Measurements from ENCODE around the gene ESYT3.

Gene ESYT3, protein sequence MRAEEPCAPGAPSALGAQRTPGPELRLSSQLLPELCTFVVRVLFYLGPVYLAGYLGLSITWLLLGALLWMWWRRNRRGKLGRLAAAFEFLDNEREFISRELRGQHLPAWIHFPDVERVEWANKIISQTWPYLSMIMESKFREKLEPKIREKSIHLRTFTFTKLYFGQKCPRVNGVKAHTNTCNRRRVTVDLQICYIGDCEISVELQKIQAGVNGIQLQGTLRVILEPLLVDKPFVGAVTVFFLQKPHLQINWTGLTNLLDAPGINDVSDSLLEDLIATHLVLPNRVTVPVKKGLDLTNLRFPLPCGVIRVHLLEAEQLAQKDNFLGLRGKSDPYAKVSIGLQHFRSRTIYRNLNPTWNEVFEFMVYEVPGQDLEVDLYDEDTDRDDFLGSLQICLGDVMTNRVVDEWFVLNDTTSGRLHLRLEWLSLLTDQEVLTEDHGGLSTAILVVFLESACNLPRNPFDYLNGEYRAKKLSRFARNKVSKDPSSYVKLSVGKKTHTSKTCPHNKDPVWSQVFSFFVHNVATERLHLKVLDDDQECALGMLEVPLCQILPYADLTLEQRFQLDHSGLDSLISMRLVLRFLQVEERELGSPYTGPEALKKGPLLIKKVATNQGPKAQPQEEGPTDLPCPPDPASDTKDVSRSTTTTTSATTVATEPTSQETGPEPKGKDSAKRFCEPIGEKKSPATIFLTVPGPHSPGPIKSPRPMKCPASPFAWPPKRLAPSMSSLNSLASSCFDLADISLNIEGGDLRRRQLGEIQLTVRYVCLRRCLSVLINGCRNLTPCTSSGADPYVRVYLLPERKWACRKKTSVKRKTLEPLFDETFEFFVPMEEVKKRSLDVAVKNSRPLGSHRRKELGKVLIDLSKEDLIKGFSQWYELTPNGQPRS

DNA sequence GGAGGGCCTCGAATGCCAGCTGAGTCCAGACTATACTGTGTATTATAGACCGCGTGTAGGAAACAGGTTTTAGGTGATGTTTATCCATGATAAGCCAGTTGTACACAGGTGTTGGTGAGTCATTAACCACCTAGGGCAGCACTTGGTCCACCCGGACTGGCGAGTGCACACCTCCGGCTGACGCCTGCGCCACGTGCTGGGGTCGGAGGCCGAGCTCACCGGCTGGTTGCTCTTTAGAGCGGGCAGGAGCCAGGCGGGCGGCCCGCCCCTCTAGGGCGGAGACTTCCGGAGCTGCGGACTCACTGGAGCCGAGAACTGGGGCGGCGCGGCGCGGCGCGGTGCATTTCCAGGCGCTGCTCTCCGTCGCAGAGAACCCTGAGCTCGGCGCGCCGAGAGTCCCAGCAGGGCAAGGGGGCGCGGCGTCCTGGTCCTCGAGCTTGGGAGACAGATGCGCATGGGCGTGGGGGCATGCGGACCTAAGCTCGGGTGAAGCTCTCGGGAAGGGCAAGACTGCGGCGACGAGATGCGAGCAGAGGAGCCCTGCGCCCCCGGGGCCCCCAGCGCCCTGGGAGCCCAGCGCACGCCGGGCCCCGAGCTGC, at the start of gene ESYT3:
TSS of gene ESYT3 (plus strand) at position 341 of the 599 bp plus-strand sequence. CDS start at position 524, 183 bp downstream.
- peak; percentile 84 for DNase-seq

DNA sequence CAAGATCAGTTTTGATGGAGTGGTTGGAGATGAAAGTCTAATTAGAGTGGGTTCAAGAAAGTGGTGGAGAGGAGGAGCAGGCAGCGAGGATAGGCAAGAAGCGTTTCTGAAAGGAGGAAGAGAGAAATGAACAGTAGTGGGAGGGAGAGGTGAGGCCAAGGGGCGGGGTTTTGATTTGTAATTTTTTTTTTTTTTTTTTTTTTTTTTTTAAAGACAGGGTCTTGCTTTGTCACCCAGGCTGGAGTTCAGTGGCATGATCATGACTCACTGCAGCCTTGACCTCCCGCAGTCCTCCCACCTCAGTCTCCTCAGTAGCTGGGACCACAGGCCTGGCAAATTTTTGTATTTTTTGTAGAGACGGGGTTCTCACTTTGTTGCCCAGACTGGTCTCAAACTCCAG, 49.4 kb upstream of the ESYT3 start:
- DNase-seq, result no peak

DNA sequence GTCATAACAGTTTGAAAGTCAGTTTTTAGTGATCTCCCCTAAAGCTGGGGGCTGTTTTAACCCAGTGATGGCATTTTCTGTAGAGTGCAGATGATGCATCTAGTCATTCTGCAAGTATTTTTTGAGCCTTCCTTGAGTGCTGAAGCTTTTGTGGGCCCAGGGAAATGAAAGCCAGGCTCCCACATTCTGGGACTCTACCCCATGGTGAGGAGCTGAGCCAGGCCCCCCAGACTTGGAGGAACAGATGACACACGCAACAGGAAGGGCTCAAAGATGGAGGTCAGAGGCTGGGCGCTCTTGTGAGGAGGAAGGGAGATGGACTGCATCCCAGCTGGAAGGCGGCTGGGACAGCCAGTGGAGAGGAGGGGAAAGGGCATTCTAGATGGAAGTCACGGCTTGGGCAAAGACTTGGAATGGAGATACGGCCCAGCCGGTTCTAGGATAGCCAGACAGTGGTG, 45.2 kb upstream of the ESYT3 start:
- DNase-seq, result no peak

DNA sequence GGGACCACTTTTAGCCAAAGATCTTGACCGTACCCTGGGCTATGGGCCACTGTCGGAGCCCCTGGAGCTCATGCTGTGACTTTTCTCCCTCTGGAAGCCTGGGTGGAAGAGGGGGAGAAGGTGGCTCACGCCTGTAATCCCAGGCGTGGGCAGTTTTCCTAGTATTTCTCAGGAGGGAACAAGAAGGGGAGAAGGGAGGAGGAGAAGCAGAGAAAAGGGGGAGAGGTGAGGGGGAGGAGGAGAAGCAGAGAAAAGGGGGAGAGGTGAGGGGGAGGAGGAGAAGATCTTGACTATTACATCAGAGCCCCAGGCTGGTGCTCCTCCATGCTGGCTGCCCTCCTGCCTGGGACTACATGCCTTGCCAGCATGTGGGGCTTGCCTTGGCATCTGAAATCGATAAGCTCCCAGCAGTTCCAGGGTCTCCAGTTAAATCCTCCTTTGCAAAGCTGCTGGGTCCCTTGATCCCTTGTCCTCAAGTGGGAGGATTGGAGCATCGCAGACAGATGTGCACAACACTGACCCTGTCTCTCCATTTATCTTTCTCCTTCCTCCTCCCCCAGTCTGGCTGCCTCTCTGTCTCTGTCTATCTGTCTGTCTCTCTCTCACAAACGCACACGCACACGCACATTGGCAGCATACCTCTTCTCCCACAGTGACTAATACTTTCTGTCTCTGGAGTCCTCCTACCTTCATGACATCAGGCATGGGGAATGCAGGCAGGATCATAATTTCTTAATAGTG, 44.4 kb upstream of the ESYT3 start:
- peak; percentile 67 for DNase-seq

DNA sequence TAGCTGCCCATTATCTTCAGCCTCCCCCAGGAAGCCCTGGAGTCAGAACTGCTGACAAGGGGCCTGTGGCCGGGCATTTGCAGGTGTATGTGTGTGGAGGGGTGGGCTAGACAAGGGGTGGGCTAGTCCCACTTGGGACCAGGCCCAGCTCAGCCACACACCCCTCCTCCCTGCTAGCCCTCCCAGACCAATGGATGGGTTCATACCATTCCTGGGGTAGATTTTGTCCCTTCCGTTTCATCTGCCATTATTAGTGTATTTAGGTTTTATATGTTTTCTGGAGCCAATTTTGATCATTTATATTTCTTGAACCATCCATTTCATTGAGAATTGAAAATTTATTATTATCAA, 43.9 kb upstream of the ESYT3 start:
- no peak for DNase-seq

DNA sequence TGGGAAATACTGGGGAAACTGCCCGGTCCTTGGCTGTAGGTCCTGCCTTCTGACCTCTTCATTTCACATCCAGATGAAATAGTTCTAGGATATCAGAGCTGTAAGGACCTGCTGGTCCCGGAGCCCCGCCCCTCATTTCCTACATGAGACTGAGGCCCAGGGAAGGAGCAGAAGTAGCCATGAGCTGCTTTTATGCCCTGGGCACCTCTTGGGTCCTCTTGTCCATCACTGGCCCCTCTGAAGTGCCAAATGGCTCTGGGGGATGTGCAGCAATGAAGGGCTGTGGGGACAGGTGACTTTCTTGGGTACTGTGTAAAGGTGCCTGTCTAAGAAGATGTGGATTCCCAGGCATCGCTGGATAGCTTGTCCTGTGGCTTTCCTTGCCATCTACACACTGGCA, 40.3 kb upstream of the ESYT3 start:
- no peak for DNase-seq

DNA sequence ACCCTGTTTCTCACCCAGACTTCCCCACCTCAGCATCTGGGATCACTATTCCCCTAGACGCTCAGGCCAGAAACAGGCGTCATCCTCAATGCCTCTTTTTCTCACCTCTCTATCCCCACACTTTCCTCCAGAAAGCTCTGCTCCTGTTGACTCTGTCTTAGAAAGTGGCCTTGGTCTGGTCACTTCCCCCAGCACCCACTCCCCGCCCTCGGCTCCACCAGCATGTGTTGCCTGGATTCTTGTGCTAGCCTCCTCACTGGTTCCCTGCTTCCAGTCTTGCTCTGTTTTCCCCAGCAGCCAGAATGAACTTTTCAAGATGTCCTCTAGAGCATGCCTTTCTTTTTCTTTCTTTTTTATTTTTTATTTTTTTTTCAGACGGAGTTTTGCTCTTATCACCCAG, 39.7 kb upstream of the ESYT3 start:
- no peak for DNase-seq

DNA sequence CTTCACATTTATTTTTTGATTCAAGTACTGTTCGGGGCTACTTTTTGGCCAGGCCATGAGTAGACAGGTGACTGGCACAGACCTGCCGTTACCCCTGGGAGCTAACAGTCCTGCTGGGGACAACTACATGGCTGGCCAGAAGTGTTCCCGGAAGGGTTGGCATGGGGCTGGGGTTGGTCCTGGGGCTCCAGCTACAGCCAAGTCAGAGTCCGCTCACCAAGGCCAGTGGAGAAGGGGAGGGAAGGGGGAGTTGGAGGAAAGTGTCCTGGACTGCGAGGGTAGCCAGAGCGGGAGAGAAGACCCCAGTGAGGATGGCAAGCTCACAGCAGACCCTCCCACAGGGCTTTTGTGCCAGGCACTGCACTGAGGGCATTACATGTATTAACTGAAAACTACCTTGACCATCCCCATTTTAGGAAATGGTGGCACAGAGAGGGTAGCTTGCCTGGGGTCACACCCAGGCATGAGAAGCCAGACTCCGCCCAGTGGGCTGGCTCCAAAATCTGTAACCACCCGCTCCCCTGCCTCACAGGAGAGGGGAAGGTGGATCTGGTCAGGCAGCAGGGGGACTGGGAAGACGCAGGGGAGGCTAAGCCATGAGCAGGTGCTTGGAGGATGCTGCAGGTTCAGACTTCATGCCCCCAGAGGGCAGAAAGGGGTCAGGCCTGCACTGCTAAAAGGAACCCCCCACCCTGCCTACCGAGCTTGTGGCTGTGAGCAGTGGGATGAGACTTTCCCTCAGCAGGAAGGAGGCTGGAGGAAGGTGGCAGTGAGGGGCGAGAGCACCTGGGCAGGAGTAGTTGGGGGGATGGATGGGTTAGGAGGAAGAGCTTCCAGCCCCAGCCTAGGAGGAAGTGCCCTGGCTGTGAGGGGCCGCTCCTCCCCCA, 38.3 kb upstream of the ESYT3 start:
- DNase-seq, result no peak

DNA sequence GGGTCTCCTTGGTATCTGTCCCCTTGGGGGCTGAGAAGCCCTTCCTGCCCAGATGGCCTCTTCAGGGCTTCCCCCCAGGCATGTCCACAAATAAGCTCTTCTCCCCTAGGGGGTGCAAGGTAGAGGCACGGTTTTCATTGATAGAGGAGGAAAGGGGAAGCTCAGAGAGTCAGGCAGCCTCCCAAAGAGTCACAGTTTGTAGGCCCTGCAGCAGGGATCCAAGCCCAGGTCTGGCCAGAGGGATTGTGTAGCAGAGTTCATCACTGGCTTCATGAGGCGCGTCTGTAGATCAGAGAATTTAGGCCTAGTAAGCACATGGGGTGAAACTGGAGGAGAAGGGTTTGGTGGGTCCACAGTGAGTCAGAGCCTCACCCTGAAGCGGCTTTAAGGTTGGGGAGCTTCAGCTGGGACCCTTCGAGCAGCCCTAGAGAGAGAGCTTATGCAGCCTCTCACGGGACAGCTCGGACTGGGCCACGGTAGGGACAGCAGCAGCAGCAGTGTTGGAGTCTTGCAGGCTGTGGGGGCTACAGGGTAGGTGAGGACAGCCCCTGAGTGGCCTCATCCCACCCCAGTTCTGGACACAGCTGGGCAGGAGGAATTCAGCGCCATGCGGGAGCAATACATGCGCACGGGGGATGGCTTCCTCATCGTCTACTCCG, 37.5 kb upstream of the ESYT3 start:
- DNase-seq, result no peak

DNA sequence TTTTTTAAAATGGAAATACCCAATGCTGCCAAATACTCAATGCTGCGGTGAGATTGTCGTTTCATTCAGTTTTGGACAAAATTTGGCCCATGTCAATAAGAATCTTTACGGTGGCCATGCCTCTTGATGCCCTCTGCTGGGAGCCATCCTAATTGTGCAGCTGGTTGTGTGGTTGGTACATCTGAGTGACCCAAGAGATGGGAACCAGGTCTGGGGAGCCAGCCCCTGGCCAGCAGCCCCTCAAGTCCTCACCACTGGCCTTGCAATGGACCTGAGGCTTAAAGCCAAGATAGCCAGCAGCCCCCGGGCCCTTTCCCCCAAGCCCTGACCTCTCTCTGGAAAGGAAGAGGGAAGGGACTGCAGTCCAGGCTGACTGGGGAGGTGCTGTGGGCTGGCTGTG, 36.4 kb upstream of the ESYT3 start:
- DNase-seq, result no peak

DNA sequence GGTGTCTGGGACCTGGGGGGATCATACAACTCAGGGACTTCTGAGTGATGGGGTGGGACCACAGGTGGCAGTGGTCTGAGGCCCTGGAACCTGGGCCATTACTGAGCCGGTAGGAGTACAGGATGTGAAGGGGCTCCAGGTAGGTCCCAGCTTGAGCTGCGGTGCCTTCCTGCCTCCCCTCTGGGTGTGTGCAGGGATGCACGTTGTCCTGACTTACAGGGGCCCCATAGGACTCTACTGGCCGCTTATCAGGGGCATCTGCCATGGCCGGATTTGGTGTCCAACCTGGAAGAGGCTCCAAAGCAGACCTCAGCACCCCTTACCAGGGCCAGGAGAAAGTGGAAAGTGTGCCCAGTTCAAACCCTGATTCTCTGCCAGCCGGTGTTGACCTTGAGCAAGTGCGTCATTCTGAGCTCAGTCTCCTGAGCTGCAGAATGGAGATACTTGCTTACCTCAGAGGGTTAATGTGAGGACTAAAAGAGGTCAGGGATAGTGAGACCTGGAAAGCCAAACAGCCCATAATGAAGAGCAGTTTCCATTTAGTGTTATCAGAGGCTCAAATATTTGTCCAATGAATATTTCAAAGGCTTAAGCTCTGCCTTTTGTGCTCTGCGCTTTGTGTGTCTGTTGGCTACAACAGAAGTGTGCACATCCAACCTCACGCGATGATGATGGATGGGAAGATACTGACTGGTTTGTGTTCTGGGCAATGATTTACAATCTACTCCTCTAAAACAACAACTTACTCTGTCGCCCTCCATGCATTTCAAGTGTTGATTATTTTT, 35.4 kb upstream of the ESYT3 start:
- DNase-seq, result no peak

DNA sequence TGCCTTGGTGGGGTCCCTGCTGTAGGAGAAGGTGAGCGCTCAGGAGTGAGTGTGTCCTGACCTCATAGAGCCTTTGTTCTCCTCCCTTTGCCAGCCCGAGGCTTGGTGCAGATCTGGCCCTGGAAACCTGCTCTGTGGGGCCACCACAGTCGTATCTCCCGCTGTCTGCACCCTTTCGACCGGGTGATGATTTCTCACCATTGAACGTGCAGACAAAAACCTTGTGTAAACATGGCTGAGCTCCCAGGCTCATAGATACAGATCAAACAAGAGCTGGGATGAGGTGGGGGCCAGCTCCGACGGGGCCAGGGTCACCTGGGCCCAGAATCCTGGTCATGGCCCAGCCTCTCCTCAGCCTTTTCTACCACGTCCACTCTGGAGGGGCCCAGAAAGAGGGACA, 34.6 kb upstream of the ESYT3 start:
- DNase-seq, result no peak

DNA sequence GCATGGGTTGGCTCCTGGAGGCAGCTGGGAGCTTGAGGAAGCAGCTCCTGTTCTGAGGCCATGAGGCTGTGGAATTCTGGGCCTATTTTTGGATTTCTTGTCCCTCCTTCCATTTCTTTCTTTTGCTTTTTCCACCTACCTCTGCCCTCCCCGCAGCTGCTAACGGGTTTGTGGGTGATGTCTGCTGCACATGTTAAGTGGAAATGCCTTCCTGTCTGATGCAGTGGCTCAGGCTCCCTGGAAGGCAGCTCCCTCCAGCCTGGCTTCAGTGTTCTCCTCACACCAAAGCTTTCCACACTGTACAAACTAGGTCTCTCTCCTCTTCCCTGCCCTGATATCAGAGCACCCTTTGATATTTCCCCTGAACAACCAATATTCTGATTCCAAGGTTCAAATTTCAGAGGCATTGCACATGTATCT, 33.8 kb upstream of the ESYT3 start:
- DNase-seq, result no peak

DNA sequence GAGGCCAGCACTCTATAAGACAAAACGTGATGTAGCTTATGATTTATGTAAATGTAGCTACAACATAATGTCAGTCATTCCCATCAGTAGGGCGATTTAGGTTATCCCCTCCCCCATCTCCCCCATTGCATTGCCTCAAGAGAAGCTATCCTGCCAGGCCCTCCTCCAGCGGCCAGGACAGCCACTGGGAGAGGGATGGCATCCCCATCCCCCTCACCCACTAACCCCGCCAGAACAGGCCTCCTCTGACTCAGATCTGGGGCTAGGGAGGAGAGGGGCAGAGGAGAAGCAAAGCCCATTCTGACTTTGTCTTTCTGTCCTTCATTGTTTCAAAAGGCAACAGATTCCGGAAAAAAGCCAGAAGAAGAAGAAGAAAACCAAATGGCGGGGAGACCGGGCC, 32.6 kb upstream of the ESYT3 start:
- DNase-seq, result no peak

DNA sequence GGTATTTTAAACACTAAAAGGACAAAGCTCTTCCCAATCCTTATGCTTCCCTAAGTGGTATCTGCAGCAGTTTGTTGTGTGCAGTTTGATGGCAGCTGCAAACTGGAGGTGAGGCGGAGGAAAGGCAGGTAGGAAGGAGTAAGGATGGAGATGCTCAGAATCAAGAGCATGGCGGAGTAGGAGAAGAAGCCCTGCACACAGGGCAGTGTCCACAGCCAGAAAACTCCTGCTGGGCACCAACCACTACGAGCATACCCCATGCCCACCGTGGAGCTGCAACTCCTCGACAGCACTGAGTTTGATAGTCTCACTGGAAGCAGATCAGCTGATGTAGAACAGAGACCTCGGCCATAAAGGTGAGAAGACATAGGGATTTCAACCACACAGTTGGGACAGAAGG, 30.3 kb upstream of the ESYT3 start:
- DNase-seq, result no peak

DNA sequence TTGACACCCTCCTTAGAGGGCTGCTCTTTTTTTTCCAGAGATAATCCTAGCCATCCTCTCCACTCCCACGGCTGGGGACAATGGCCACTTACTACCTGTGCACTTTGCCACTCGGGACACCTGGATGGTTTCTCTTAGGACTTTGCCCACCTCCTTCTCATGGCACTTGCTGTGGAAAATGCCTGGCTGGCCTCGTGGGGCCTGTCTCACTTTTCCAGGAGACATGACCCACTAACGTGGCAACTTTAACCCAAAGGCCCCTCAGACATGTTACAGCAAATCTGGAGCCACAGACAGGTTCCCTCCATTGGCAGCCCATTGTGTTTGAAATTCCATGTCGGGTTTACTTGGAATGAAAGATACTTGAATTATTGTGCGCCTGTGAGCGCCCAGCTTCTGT, 29.4 kb upstream of the ESYT3 start:
- no peak for DNase-seq

DNA sequence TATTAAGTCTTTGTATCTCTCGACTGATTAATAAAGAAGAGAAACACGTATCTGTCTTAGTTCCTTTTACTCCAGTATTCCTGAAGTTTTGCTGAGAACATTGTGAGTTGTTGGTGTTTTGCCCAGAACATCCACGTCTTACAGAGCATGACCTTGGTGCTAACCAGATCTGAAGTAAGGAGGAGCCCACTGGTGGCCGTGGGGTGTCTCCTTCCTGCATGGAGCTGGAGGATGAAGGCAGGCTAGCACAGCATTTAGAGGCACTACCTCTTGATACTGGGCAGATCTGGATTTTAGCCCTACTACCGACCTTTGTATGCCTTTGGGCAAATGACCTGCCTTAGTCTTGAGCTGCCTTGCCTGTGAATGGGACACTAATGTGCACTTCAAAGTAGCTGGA, 28.9 kb upstream of the ESYT3 start:
- no peak for DNase-seq

DNA sequence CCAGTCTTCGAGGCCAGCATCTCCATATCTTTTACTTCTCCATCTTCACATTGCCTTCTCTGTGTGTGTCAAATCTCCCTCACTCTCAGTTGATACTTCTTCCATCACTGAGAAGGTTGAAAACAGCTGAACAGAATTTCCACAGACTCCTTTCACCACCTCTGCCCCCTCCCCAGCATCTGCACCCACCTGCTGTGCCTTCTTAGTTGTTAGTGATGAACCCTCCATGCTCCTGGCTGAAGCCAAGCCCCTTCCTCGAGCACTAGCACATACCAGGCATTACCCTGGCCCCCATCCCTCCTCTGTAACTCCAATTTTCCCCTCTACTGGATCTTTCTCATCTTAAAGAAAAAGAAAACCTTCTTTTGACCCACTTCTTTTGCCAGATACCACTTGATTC, 27.8 kb upstream of the ESYT3 start:
- DNase-seq, result no peak

DNA sequence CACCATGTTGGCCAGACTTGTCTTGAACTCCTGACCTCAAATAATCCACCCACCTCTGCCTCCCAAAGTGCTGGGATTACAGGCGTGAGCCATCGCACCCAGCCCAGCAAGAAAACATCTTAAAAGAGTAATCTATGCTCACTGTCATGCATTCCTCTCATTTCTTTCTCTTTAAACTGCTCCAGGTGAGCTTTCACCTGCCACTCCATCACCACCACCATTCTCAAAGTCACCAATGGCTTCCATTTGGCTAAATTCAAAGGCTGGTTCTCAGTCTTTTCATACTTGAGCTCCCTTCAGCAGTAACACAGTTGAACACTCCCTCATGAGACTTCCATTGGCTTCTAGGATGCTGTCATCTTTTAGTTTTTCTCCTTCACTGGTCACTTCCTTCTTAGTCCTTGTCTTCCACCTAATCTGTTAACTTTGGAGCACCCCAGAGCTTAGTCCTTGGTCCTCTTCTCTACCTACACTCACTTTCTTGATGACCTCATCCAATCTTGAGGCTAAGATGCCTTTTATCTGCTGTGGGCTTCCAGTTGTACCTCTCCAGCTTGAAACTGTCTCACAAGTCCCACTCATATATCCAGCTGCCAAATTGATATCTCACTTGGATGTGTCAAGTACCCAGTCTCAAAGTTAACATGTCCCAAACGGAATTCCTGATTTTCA, 27.0 kb upstream of the ESYT3 start:
- DNase-seq, result no peak

All from NCI-H82 (cell line).